HEK293 (cell line): ENCODE measurements around the gene SRSF9.

Experiments
- CTCF ChIA-PET: fragments of 350-600 bp; formaldehyde crosslinking; extraction: SDS; loops from one replicate; lab custom pipeline; 2021; ENCODE audit warnings: antibody characterized with exemption; lab: Yijun Ruan, JAX
- POLR2A ChIA-PET: fragments of 300-600 bp; formaldehyde crosslinking; extraction: SDS; loops from one replicate; lab custom pipeline; 2020; ENCODE audit warnings: antibody characterized with exemption, inconsistent platforms; lab: Yijun Ruan, JAX
- H3K27ac ChIP-seq: fragments of 200-500 bp; sonication (Bioruptor generic); 2 replicates; pipeline ENCODE4 v1.5.1; 2014; ENCODE audit warnings: low read depth, low read length, control low read depth, inconsistent platforms; ENCODE audit errors: extremely low read depth
- H3K36me3 ChIP-seq, 2 experiments: fragments of 200-500 bp in 1 of 2; sonication (Bioruptor generic) in 1 of 2; 1 replicate in 1 of 2; 2 replicates in 1 of 2; pipeline ENCODE4 v1.5.1; 2014 to 2017; ENCODE audit warnings: inconsistent platforms in 2 of 2, low read length in 2 of 2; ENCODE audit not compliant: control insufficient read depth in 2 of 2, insufficient read depth in 1 of 2
- H3K4me1 ChIP-seq: fragments of 200-500 bp; sonication (Bioruptor generic); 2 replicates; pipeline ENCODE4 v1.5.1; 2014; ENCODE audit warnings: mild to moderate bottlenecking, low read length, inconsistent platforms; ENCODE audit not compliant: control insufficient read depth, insufficient read depth
- H3K4me3 ChIP-seq: 2 replicates; pipeline ENCODE4 v1.5.1; 2011; ENCODE audit warnings: low read depth, mild to moderate bottlenecking, control low read depth, low read length, moderate library complexity
- H3K9me3 ChIP-seq: fragments of 200-500 bp; sonication (Bioruptor generic); 2 replicates; pipeline ENCODE4 v1.5.1; 2014; ENCODE audit warnings: low read depth, low read length, inconsistent platforms; ENCODE audit not compliant: control insufficient read depth, insufficient read depth
- GLIS2 ChIP-seq: fragments of 450-650 bp; formaldehyde crosslinking; IDR thresholded peaks from 2 replicates; pipeline ENCODE4 v1.5.1; 2016; ENCODE audit warnings: missing biosample characterization, missing genetic modification characterization
- KLF16 ChIP-seq: fragments of 450-650 bp; formaldehyde crosslinking; IDR thresholded peaks from 2 replicates; pipeline ENCODE4 v1.5.1; 2017; ENCODE audit warnings: missing biosample characterization, missing genetic modification characterization
- SP3 ChIP-seq: fragments of 450-650 bp; formaldehyde crosslinking; IDR thresholded peaks from 2 replicates; pipeline ENCODE4 v1.5.1; 2016; ENCODE audit warnings: missing biosample characterization, missing genetic modification characterization
- ZNF140 ChIP-seq: fragments of 450-650 bp; formaldehyde crosslinking; IDR thresholded peaks from 2 replicates; pipeline ENCODE4 v1.5.1; 2016; ENCODE audit warnings: missing biosample characterization, missing genetic modification characterization
- ZNF146 ChIP-seq: fragments of 450-650 bp; formaldehyde crosslinking; IDR thresholded peaks from 2 replicates; pipeline ENCODE4 v1.5.1; 2016; ENCODE audit warnings: missing biosample characterization, missing genetic modification characterization
- ZNF184 ChIP-seq: fragments of 450-650 bp; IDR thresholded peaks from 2 replicates; pipeline ENCODE4 v1.5.1; 2018; ENCODE audit warnings: missing biosample characterization, mild to moderate bottlenecking, missing genetic modification characterization
- ZNF19 ChIP-seq: fragments of 450-650 bp; formaldehyde crosslinking; IDR thresholded peaks from 2 replicates; pipeline ENCODE4; 2016; ENCODE audit warnings: missing biosample characterization, missing genetic modification characterization, low read depth
- ZNF354C ChIP-seq: fragments of 450-650 bp; formaldehyde crosslinking; IDR thresholded peaks from 2 replicates; pipeline ENCODE4 v1.5.1; 2016; ENCODE audit warnings: missing biosample characterization, missing genetic modification characterization, low read depth, borderline replicate concordance
- ZNF510 ChIP-seq: fragments of 450-650 bp; formaldehyde crosslinking; IDR thresholded peaks from 2 replicates; pipeline ENCODE4 v1.5.1; 2018; ENCODE audit warnings: mild to moderate bottlenecking, missing genetic modification characterization, missing biosample characterization; ENCODE audit not compliant: insufficient replicate concordance
- ZNF561 ChIP-seq: fragments of 450-650 bp; IDR thresholded peaks from 2 replicates; pipeline ENCODE4 v1.5.1; 2018; ENCODE audit warnings: missing biosample characterization, missing genetic modification characterization, borderline replicate concordance
- ZNF629 ChIP-seq: fragments of 450-650 bp; formaldehyde crosslinking; IDR thresholded peaks from 2 replicates; pipeline ENCODE4 v1.5.1; 2017; ENCODE audit warnings: missing biosample characterization, missing genetic modification characterization
- ZNF776 ChIP-seq: fragments of 450-650 bp; formaldehyde crosslinking; IDR thresholded peaks from 2 replicates; pipeline ENCODE4 v1.5.0; 2017; ENCODE audit warnings: missing biosample characterization, missing genetic modification characterization, borderline replicate concordance
- ZNF777 ChIP-seq: fragments of 450-650 bp; formaldehyde crosslinking; IDR thresholded peaks from 2 replicates; pipeline ENCODE4 v1.5.1; 2017; ENCODE audit warnings: missing biosample characterization, missing genetic modification characterization, borderline replicate concordance
- ZSCAN23 ChIP-seq: fragments of 450-650 bp; formaldehyde crosslinking; IDR thresholded peaks from 2 replicates; pipeline ENCODE4 v1.5.1; 2016; ENCODE audit warnings: missing biosample characterization, missing genetic modification characterization
- TF ChIP-seq, protein P1 (sequence below): sonication (generic); formaldehyde crosslinking; IDR thresholded peaks from 2 replicates; pipeline ENCODE4 v1.8.1; 2022; ENCODE audit warnings: mild to moderate bottlenecking, moderate library complexity, missing genetic modification reagents
- TF ChIP-seq, protein P2 (sequence below): fragments of 450-650 bp; formaldehyde crosslinking; IDR thresholded peaks from 2 replicates; pipeline ENCODE4 v1.5.0; 2017; ENCODE audit warnings: missing biosample characterization, missing genetic modification characterization, borderline replicate concordance
- TF ChIP-seq, protein P3 (sequence below): fragments of 450-650 bp; formaldehyde crosslinking; IDR thresholded peaks from 2 replicates; pipeline ENCODE4 v1.5.1; 2016; ENCODE audit warnings: missing biosample characterization, missing genetic modification characterization
- TF ChIP-seq, protein P4 (sequence below): fragments of 450-650 bp; formaldehyde crosslinking; IDR thresholded peaks from 2 replicates; pipeline ENCODE4 v1.5.1; 2016; ENCODE audit warnings: missing biosample characterization, missing genetic modification characterization
- TF ChIP-seq, protein P5 (sequence below): fragments of 450-650 bp; formaldehyde crosslinking; conservative IDR thresholded peaks from 2 replicates; pipeline ENCODE4 v1.5.1; 2016; ENCODE audit warnings: low read depth, missing biosample characterization, missing genetic modification characterization

The SRSF9 gene

DNA sequence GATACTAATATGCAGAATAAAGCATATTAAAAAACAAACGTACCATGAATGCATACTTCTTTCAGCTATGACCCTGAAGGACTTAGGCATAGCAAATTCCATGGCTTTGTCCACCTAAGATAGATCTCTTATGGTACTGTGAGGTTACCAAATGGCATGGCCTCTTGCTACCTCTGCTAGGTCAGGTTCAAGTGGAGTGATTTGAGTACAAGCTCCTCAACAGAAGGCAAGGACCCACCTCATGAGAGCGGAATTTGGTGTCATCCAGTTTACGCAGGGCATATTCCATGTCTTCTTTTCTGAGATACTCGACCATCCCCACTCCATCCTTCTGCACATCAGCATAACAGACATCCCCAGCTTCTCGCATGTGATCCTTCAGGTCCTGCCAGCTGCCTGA lies 5.8 kb downstream of the SRSF9 start:
- Histone ChIP-seq H3K4me1 (peaks cover 8% of the 10 kb centered on the region; the same call in 1 of the 2 replicates), H3K36me3 (peaks cover 85 to 90% of the 10 kb centered on the region in 2 experiments), H3K9me3 (no peaks in the 10 kb centered on the region), H3K27ac (no peak overlapping the region), H3K4me3 (no peak overlapping the region)
- POLR2A ChIA-PET, result interaction anchor here (0.7 to 1.7 kb wide), 6 partner anchors 10 to 34 kb away, joined by 3 to 4 read pairs (median 3); partner anchors contain the start of genes COX6A1 and DYNLL1
- TF ChIP-seq, protein P1, sequence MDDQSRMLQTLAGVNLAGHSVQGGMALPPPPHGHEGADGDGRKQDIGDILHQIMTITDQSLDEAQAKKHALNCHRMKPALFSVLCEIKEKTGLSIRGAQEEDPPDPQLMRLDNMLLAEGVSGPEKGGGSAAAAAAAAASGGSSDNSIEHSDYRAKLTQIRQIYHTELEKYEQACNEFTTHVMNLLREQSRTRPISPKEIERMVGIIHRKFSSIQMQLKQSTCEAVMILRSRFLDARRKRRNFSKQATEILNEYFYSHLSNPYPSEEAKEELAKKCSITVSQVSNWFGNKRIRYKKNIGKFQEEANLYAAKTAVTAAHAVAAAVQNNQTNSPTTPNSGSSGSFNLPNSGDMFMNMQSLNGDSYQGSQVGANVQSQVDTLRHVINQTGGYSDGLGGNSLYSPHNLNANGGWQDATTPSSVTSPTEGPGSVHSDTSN (CRISPR knock-in tag), result no peak
- TF ChIP-seq ZNF184 (tag by site-specific recombination), result no peak
- TF ChIP-seq ZNF561 (tag by site-specific recombination), result no peak
- TF ChIP-seq SP3 (tag by site-specific recombination), result no peak
- TF ChIP-seq, protein P2, sequence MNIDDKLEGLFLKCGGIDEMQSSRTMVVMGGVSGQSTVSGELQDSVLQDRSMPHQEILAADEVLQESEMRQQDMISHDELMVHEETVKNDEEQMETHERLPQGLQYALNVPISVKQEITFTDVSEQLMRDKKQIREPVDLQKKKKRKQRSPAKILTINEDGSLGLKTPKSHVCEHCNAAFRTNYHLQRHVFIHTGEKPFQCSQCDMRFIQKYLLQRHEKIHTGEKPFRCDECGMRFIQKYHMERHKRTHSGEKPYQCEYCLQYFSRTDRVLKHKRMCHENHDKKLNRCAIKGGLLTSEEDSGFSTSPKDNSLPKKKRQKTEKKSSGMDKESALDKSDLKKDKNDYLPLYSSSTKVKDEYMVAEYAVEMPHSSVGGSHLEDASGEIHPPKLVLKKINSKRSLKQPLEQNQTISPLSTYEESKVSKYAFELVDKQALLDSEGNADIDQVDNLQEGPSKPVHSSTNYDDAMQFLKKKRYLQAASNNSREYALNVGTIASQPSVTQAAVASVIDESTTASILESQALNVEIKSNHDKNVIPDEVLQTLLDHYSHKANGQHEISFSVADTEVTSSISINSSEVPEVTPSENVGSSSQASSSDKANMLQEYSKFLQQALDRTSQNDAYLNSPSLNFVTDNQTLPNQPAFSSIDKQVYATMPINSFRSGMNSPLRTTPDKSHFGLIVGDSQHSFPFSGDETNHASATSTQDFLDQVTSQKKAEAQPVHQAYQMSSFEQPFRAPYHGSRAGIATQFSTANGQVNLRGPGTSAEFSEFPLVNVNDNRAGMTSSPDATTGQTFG (tag by site-specific recombination), result no peak
- no peak for TF ChIP-seq ZNF146 (tag by site-specific recombination)
- no peak for TF ChIP-seq ZSCAN23 (tag by site-specific recombination)
- no peak for TF ChIP-seq ZNF140
- TF ChIP-seq ZNF776 (tag by site-specific recombination), result no peak
- no peak for TF ChIP-seq ZNF777 (tag by site-specific recombination)
- TF ChIP-seq, protein P3, sequence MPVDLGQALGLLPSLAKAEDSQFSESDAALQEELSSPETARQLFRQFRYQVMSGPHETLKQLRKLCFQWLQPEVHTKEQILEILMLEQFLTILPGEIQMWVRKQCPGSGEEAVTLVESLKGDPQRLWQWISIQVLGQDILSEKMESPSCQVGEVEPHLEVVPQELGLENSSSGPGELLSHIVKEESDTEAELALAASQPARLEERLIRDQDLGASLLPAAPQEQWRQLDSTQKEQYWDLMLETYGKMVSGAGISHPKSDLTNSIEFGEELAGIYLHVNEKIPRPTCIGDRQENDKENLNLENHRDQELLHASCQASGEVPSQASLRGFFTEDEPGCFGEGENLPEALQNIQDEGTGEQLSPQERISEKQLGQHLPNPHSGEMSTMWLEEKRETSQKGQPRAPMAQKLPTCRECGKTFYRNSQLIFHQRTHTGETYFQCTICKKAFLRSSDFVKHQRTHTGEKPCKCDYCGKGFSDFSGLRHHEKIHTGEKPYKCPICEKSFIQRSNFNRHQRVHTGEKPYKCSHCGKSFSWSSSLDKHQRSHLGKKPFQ (tag by site-specific recombination), result no peak
- TF ChIP-seq KLF16, result no peak
- TF ChIP-seq, protein P4, sequence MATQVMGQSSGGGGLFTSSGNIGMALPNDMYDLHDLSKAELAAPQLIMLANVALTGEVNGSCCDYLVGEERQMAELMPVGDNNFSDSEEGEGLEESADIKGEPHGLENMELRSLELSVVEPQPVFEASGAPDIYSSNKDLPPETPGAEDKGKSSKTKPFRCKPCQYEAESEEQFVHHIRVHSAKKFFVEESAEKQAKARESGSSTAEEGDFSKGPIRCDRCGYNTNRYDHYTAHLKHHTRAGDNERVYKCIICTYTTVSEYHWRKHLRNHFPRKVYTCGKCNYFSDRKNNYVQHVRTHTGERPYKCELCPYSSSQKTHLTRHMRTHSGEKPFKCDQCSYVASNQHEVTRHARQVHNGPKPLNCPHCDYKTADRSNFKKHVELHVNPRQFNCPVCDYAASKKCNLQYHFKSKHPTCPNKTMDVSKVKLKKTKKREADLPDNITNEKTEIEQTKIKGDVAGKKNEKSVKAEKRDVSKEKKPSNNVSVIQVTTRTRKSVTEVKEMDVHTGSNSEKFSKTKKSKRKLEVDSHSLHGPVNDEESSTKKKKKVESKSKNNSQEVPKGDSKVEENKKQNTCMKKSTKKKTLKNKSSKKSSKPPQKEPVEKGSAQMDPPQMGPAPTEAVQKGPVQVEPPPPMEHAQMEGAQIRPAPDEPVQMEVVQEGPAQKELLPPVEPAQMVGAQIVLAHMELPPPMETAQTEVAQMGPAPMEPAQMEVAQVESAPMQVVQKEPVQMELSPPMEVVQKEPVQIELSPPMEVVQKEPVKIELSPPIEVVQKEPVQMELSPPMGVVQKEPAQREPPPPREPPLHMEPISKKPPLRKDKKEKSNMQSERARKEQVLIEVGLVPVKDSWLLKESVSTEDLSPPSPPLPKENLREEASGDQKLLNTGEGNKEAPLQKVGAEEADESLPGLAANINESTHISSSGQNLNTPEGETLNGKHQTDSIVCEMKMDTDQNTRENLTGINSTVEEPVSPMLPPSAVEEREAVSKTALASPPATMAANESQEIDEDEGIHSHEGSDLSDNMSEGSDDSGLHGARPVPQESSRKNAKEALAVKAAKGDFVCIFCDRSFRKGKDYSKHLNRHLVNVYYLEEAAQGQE (tag by site-specific recombination), result no peak
- TF ChIP-seq, protein P5, sequence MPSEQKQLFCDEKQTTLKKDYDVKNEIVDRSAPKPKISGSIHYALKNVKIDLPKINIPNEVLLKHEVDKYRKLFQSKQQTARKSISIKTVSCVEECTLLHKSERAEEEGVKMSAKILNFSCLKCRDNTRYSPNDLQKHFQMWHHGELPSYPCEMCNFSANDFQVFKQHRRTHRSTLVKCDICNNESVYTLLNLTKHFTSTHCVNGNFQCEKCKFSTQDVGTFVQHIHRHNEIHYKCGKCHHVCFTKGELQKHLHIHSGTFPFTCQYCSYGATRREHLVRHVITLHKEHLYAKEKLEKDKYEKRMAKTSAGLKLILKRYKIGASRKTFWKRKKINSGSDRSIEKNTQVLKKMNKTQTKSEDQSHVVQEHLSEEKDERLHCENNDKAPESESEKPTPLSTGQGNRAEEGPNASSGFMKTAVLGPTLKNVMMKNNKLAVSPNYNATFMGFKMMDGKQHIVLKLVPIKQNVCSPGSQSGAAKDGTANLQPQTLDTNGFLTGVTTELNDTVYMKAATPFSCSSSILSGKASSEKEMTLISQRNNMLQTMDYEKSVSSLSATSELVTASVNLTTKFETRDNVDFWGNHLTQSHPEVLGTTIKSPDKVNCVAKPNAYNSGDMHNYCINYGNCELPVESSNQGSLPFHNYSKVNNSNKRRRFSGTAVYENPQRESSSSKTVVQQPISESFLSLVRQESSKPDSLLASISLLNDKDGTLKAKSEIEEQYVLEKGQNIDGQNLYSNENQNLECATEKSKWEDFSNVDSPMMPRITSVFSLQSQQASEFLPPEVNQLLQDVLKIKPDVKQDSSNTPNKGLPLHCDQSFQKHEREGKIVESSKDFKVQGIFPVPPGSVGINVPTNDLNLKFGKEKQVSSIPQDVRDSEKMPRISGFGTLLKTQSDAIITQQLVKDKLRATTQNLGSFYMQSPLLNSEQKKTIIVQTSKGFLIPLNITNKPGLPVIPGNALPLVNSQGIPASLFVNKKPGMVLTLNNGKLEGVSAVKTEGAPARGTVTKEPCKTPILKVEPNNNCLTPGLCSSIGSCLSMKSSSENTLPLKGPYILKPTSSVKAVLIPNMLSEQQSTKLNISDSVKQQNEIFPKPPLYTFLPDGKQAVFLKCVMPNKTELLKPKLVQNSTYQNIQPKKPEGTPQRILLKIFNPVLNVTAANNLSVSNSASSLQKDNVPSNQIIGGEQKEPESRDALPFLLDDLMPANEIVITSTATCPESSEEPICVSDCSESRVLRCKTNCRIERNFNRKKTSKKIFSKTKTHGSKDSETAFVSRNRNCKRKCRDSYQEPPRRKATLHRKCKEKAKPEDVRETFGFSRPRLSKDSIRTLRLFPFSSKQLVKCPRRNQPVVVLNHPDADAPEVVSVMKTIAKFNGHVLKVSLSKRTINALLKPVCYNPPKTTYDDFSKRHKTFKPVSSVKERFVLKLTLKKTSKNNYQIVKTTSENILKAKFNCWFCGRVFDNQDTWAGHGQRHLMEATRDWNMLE, result no peak
- no peak for TF ChIP-seq ZNF19 (tag by site-specific recombination)
- TF ChIP-seq ZNF510, result no peak
- no peak for TF ChIP-seq ZNF629 (tag by site-specific recombination)
- TF ChIP-seq ZNF354C, result no peak
- no peak for TF ChIP-seq GLIS2 (tag by site-specific recombination)
- CTCF ChIA-PET, result interaction anchor here (0.7 to 2.1 kb wide), 6 partner anchors 8 to 236 kb away, joined by 3 to 8 read pairs (median 6); no protein-coding TSS in a partner anchor
